Stimulated activated CD8-positive, alpha-beta memory T cell treated with anti-CD3 and anti-CD28 coated beads, Interleukin-7, amount 100 ng/mL, for 24 hours (primary cell): Measurements from ENCODE around the gene MYO5C.

Source experiments
- DNase-seq: peaks from one replicate; pipeline ENCODE4 v3.0.0-alpha.2; 2020; ENCODE audit warnings: low read depth

Gene MYO5C

GRCh38 chr15:52146776-52147175 lies 148.8 kb downstream of the MYO5C start:
- no peak for DNase-seq

DNA sequence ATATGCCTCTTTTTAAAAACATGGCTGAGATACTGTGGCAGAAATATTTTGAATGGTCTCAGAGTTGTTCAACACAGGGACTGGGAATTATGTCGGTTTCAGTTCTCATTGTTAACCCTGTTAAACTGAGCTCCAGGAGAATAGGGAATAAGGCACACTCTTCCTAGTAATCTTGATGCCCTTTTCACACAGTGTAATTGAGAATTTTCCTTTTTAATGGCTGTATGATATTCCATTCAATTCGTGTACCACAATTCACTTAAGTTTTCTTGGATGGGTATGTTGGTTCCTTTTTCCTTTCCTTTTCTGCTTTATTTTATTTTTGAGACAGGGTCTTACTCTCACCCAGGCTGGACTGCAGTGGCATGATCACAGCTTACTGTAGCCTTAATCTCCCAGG lies 149.3 kb downstream of the MYO5C start:
- no peak for DNase-seq

GRCh38 chr15:52144656-52145178 lies 150.9 kb downstream of the MYO5C start:
- no peak for DNase-seq

- DNase-seq: no peak
Measured at GRCh38 chr15:52143873-52144272, 151.7 kb downstream of the MYO5C start.
